Activated T-helper 1 cell treated with anti-CD3 and anti-CD28 coated beads, Interleukin-12 subunit alpha, Interleukin-12 subunit beta, Interleukin-2, Interleukin-4 antibody, amounts not matched to agents 30 ng/mL and 10 ng/mL and 1 ng/mL, durations not matched to agents 14 hours and 24 hours and 36 hours (primary cell): ENCODE data around the gene BTBD9. TPM values are rescaled to one million over a fixed set of nuclear protein-coding genes. Genes with fewer than 3 reads are reported as not detected.

Experiments
- DNase-seq: peaks from one replicate; pipeline ENCODE4 v3.0.0; 2021; ENCODE audit warnings: low spot score
- H3K27ac Mint-ChIP-seq: one replicate; pipeline ENCODE4 v1.8.0; 2021; ENCODE audit warnings: mild to moderate bottlenecking, mixed read lengths
- H3K27me3 Mint-ChIP-seq: one replicate; pipeline ENCODE4 v1.8.0; 2022; ENCODE audit warnings: mild to moderate bottlenecking, moderate library complexity, mixed read lengths; ENCODE audit not compliant: insufficient read depth
- H3K36me3 Mint-ChIP-seq: one replicate; pipeline ENCODE4 v1.8.0; 2021; ENCODE audit warnings: low read depth, mixed read lengths
- H3K4me1 Mint-ChIP-seq: one replicate; pipeline ENCODE4 v1.8.0; 2021; ENCODE audit warnings: low read depth, mixed read lengths
- H3K4me3 Mint-ChIP-seq: one replicate; pipeline ENCODE4 v1.8.0; 2021; ENCODE audit warnings: mild to moderate bottlenecking, moderate library complexity, mixed read lengths
- H3K9me3 Mint-ChIP-seq: one replicate; pipeline ENCODE4 v1.8.0; 2021; ENCODE audit warnings: mixed read lengths
- intact Hi-C: fragments of 100-400 bp; cut with micrococcal nuclease; formaldehyde crosslinking; loops from one replicate; pipeline ENCODE4 v1.15.1; 2024
- total RNA-seq: library from RNA; stranded (reverse); gene quantifications from 2 replicates; pipeline ENCODE4 v1.2.3, GENCODE V29; 2022

BTBD9 gene
- total RNA-seq, 1 donor from 2014 or later = 14.5 TPM

DNA sequence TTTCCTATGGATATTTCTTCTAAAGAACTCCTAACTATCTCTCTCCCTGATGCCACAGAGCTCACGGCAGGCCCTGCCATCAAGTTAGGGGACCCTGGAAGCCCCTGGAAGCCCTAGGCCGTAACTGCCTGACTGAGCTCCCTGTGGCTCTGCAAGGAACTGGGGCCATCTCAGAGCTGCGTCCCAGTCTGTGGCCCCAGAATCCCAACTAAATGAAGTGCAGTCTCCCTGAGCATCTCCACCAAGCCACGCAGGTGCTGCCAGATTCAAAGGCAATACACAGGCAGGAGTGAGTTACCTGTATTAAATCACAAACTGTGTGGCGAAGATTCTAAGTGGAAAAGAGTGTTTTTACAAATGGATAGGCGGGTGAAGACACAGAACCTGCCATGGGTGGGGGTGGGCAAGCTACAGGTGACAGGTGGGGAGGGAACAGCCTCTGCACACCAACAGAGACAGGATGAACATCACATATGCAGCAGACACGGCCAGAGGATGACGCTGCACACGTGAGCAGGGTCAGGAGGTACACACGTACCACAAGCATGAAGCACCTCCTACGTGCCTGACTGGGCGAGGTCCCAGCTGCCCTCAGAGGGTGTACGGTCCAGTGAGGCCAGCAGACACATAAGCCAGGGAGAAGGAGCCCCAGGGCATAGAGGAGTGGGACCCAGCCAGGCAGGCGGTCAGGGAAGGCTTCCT lies 461.7 kb downstream of the BTBD9 start:
- H3K9me3 Mint-ChIP-seq = no peaks in the 10 kb centered on the region
- H3K27me3 Mint-ChIP-seq = no peaks in the 10 kb centered on the region
- H3K4me3 Mint-ChIP-seq = no peak overlapping the region
- no peak for DNase-seq
- H3K27ac Mint-ChIP-seq = no peak overlapping the region
- no peaks in the 10 kb centered on the region for H3K36me3 Mint-ChIP-seq
- no peaks in the 10 kb centered on the region for H3K4me1 Mint-ChIP-seq
- intact Hi-C loops = no loop called here

DNA sequence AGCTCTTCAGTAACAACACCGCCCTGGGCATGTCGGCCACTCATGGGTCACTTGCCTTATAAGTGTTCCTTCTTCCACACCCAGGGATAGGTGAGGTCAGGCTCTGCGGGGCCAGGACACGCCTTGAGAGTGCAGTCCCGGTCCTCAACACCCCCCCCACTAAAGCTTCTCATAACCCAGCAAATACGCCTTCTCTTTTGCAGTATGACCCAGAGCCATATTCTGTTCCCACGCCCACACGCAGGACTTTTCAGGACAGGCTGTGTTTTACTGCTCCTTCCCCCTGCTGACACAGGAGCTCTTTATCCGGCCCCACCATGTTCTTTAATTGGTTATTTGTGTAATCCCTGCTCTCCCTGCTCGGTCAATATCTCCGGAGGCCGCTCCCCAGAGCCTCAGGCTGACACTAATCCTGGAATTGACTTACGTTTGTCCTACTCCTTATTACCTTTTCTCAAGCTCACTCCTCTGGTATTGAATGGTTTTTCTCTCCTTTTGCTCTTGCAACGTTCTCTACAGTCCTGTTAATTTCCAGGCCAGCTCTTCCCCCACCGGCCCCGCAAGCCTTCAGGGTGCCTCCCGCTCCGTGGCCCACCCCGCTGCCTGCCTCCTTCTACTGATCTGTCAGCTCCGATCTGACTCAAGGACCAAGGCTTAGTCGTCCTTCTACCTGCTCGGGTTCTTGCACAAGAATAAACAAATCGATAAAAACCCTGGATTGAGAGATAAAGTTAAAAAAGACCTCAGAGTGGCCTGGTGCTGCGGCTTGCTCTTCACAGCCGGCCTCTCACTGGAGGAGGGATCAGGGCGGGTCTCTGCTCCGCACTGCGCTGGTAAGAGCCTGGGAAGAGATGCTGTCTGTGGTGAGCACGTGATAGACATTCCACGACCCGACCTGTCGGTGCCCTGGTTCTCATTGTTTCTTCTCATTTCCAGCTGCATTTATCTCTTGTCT lies 462.7 kb downstream of the BTBD9 start:
- Mint-ChIP-seq H3K36me3 (no peaks in the 10 kb centered on the region), H3K9me3 (no peaks in the 10 kb centered on the region), H3K27me3 (no peaks in the 10 kb centered on the region), H3K4me3 (no peak overlapping the region), H3K27ac (no peak overlapping the region), H3K4me1 (no peaks in the 10 kb centered on the region)
- intact Hi-C loops = no loop called here
- no peak for DNase-seq

DNA sequence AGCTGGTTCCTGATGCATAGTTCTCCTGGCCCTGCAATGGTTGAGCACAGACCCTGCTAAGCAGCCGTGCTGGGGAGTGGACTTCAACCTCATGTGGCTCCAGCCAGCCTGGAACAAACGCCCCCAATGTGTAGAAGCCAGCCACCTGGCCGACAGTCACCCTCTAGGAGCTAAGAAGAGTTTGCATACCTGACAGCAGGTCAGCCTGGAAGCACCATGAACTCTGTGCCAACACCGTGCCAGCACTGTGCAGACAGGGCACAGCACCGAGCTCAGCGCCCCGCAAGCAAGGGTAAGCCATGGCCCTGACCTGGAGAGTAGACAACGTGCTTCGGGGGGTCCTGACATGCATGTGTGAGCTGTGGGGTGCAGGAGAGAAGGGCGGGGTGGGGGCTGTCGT lies 463.9 kb downstream of the BTBD9 start:
- intact Hi-C loops = no loop called here

DNA sequence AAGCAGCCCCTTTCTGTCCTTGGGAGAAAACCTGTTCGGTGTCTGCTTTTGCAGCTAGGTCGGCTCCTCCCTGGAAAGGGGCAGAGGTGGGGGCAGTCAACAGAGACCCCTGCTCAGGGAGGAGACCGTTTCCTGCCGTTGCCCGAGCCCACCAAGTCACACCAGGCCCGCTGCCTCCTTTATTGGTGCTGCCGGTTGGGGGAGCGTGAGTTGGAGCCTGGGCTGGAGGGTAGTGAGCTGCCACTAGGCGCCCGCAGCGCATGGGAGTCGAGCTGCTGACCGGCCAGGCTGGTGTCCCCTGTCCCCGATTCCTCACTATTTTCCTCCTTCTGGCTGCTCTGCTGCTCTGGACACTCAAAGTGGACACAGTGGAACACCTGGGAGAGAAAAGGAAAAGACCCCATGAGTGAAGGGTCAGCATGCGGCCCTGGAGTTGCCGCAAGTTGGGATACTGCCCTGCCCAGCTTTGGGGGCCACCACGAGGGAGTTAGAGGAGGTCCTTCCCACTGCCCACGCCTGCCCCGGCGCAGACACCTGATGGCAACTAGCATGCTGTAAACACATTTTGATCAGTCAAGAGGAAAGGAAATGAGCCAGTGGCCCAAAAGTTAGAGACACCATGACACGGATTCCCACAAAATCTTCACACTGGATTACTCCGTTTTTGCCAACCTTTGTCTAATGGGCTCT lies 464.8 kb downstream of the BTBD9 start:
- no peak for DNase-seq
- Mint-ChIP-seq H3K4me3 (no peak overlapping the region), H3K27ac (no peak overlapping the region), H3K27me3 (no peaks in the 10 kb centered on the region), H3K9me3 (no peaks in the 10 kb centered on the region), H3K4me1 (no peaks in the 10 kb centered on the region), H3K36me3 (no peaks in the 10 kb centered on the region)
- intact Hi-C loops = no loop called here

More for the DNA sequence above, 463.9 kb downstream of the BTBD9 start:
- DNase-seq = no peak
- Mint-ChIP-seq H3K4me1 (no peaks in the 10 kb centered on the region), H3K36me3 (no peaks in the 10 kb centered on the region), H3K9me3 (no peaks in the 10 kb centered on the region), H3K4me3 (no peak overlapping the region), H3K27ac (no peak overlapping the region), H3K27me3 (no peaks in the 10 kb centered on the region)

DNA sequence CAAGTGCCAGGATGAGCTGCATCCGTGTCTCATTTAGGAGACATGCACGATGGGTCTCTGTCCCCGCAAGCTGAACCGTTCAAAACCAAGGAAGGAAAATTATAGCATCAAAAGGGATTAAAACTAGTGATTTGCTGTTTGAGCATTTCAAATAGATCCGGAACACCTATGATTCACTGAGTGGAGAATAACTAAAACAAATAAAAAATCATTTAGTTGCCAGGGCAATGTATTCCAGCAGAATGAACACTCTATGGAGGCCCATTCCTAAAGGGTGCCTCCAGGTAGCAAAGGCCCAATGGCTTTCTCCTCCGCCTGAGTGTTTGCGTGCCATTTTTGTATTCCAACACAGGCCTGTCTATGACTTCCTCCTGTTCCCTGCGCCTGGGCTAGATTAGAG lies 465.4 kb downstream of the BTBD9 start:
- no peaks in the 10 kb centered on the region for H3K4me1 Mint-ChIP-seq
- no peak overlapping the region for H3K4me3 Mint-ChIP-seq
- H3K27me3 Mint-ChIP-seq = no peaks in the 10 kb centered on the region
- intact Hi-C loops = no loop called here
- no peak overlapping the region for H3K27ac Mint-ChIP-seq
- DNase-seq = no peak
- no peaks in the 10 kb centered on the region for H3K36me3 Mint-ChIP-seq
- no peaks in the 10 kb centered on the region for H3K9me3 Mint-ChIP-seq

DNA sequence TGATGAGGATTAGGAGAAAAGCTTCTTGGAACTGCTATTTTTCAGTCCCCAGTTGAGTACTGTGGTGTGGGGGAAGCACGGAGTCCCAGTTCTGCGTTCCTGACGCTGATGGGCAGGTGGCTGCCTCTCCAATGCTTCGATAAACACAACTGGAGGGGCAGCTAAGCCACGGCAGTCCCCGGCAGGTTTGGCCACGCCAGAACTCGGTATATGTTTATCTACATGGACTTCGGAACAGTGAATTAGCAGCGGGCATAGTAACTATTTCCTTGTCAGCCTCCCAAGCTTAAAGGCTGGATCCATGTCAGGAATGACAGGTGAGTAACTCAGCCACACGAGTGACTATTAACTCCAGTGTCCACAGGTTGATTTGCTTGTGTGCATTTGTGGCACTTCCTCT lies 465.8 kb downstream of the BTBD9 start:
- Mint-ChIP-seq H3K27ac (no peak overlapping the region), H3K9me3 (no peaks in the 10 kb centered on the region), H3K4me3 (no peak overlapping the region), H3K4me1 (no peaks in the 10 kb centered on the region), H3K36me3 (no peaks in the 10 kb centered on the region), H3K27me3 (no peaks in the 10 kb centered on the region)
- intact Hi-C loops = no loop called here
- DNase-seq = no peak

DNA sequence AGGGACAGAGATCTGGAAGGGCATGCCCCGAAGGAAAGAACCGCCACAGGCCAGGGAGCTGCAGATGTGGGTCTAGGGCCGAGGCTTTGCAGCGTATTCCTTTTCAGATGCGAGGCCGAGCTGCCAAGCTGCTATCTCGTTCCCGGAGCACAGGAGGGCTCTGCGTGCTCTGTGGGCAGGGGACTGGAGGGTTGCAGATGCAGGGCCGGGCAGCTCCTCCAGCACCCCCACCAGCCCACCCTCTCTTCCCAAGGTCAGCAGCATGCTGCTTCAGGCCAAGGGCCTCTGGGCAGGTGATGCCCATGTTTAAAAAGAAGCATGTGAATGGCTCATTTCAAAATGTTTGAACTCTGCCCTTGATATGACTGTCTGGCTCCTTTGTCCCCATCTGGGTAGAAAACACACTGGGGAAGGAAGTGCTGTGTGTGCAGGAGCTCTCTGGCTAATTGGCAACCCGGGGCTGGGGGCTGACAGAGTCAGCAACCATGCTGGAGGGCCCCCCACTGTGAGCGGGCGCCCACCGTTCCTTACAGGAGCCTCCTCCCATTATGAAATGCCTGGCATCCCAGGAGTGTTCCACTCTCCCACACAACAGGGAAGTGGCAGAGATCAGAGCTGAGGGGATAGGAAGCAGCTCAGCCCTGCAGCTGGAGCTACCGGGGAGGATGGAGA lies 466.9 kb downstream of the BTBD9 start:
- Mint-ChIP-seq H3K4me3 (no peak overlapping the region), H3K4me1 (no peaks in the 10 kb centered on the region), H3K27ac (no peak overlapping the region), H3K36me3 (no peaks in the 10 kb centered on the region), H3K27me3 (no peaks in the 10 kb centered on the region), H3K9me3 (no peaks in the 10 kb centered on the region)
- no peak for DNase-seq
- intact Hi-C loops = no loop called here

DNA sequence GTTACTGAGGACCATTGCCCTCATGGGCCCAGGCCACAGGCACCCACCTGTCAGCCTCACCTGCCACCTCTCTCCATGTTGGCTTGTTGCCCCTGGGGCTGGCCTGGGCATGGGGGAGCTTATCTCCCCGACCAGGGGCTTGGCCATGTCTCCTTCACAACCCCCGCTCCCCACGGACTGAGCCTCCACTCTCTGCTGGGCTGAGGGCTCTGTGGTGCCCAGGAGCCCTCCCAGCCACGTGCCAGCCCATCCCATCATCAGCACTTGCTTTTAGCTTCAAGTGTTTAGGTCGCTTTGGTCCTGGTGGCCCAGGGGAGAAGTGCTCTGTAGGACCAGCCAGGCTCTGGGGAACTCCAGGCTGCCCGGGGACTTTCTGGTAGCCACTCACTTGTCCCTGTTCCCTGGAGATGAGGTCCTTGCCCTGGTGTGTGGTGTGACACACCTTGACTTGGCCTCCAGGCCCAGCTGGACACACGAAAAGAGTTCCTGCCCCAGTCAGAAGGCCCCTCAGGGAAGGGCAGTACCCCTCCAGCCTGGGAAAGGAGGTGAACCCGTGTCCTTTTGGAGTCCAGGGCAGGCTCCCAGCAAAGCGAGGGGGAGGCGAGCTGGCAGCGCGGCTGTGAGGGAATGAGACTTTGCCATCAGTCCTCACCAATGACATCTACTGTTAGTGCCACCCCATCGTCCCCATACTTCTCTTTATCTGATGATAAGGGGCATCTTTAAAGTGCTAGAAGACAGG lies 467.6 kb downstream of the BTBD9 start:
- Mint-ChIP-seq H3K4me1 (no peaks in the 10 kb centered on the region), H3K36me3 (no peaks in the 10 kb centered on the region), H3K4me3 (no peak overlapping the region), H3K27ac (no peak overlapping the region), H3K9me3 (no peaks in the 10 kb centered on the region), H3K27me3 (no peaks in the 10 kb centered on the region)
- intact Hi-C loops = no loop called here
- DNase-seq = no peak

DNA sequence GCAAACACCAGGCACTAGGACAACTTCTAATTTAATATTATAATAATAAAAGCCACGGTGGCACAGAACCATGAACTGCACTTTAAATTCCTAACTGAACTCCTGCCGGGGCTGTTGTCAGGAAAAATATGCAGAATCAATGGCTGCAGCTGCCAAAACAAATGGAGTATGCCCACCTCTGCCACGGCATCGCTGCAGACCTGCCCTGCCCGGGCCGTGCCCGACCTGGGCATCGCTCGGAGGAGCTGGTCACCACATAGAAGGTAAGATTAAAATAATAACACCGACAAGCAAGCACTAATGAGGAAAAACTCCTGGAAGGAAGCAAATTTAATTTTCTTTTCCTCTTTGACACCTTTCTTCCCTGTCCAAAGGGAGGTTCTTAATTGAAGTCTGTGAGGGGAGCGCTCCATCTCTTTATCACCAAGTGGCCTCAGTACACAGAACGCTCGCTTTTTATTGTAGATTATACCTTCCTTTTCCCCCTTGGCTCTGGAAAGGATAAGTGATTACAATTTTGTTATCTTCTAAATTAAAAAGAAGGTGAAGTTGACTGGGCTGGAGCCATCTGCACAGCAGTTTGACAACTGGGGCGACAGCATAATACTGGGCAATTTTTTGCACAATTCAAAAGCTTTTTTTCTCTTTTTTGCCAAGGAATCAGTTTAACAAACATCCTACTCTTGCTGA lies 468.9 kb downstream of the BTBD9 start:
- no peaks in the 10 kb centered on the region for H3K9me3 Mint-ChIP-seq
- no peak for DNase-seq
- no peaks in the 10 kb centered on the region for H3K27me3 Mint-ChIP-seq
- no peaks in the 10 kb centered on the region for H3K4me1 Mint-ChIP-seq
- intact Hi-C loops = no loop called here
- H3K36me3 Mint-ChIP-seq = no peaks in the 10 kb centered on the region
- no peak overlapping the region for H3K4me3 Mint-ChIP-seq
- no peak overlapping the region for H3K27ac Mint-ChIP-seq

DNA sequence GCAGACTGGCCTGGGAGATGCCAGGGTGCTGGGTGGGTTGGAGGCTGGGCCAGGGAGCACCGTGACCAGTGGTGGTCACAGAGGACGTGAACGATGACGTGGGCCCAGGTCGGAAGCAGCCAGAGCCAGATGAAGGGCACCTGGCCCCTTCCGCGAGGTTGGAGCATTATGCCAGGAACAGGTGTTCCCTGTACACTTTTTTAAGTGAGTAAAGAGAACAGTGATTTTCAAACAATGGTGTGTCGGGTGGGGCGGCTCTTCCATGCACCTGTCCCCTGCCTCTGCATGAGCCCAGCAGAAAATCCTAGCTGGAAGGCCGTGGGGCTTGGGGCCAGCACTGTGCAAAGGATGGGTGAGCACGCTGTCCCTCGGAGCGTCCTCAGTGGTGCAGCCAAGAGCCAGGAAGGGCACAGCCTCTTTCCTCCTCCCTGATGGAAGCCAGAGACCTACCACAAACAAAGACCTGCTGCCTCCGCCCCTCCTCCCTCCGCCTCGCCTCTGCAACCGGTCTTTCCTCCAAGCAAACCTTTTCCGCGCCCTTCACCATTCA lies 469.7 kb downstream of the BTBD9 start:
- H3K4me1 Mint-ChIP-seq = no peaks in the 10 kb centered on the region
- DNase-seq = no peak
- H3K27me3 Mint-ChIP-seq = no peaks in the 10 kb centered on the region
- no peak overlapping the region for H3K27ac Mint-ChIP-seq
- no peak overlapping the region for H3K4me3 Mint-ChIP-seq
- H3K36me3 Mint-ChIP-seq = no peaks in the 10 kb centered on the region
- intact Hi-C loops = no loop called here
- no peaks in the 10 kb centered on the region for H3K9me3 Mint-ChIP-seq

DNA sequence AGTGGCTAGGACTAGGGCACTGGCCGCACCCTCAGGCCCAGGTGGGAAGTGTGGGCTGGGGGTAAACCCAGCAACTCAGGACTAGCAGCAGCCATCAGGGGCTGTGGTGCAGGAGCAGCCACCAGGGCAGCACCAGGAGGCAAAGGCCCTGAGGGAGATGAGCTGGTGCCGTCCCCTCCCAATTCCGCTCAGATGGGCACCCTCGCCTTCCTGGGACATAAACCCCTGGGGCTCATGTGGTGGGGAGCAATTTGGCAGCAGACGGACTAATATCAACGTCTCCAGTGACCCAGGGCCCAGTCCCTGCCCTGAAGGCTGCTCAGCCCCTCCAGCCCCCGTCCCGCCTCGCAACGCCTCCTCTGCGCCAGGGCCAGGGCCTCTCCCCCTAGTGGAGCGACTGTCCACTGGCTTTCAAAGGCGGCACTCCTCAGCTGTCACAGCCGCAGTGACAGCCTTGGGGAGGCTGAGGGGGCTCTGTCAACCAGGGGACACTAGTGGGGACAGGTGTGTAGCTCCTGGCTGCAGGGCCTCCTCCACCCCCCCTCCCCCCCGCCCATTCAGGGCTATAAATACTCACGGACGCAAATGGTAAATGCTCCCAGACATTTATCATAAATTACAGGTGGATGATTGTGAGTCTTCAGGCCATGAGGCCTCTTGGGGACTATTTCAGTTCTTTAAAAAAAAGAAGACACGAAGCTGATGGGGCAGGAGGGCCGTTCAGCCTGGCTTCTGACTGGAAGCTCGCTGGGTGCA lies 470.3 kb downstream of the BTBD9 start:
- Mint-ChIP-seq H3K4me3 (no peak overlapping the region), H3K4me1 (no peaks in the 10 kb centered on the region), H3K36me3 (no peaks in the 10 kb centered on the region), H3K27me3 (no peaks in the 10 kb centered on the region), H3K27ac (no peak overlapping the region), H3K9me3 (no peaks in the 10 kb centered on the region)
- intact Hi-C loops = no loop called here
- DNase-seq = no peak
